Measurements from ENCODE around the gene PPP1R1B.

Gene PPP1R1B

DNA sequence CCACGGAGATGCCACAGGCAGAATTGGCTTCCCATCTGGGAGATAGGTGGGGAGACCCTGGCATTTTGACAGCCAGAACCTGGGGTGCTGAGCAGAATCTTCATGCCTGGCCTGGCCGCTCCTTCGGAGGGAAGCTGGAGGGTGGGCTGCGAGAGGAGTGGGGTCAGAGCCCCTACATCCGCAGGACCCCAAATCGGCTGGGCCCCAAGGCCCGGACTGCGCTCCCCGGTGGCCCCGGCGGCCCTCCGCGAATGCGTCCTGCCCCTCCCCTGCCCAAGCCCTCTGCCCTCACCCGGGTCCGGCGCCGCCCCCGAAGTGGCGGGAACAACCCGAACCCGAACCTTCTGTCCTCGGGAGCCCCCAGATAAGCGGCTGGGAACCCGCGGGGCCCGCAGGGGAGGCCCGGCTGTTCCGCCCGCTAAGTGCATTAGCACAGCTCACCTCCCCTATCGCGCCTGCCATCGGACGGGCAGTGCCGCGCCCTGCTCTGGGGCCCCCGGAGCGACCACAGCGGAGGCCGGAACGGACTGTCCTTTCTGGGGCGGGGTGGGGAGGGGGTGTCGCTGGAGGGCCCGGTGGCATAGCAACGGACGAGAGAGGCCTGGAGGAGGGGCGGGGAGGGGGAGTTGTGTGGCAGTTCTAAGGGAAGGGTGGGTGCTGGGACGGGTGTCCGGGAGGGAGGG lies 40.7 kb downstream of the PPP1R1B start:
- TF ChIP-seq JUND (IDR thresholded peaks at IDR 0.05; ENCODE audit: low read depth), result no peak
- in situ Hi-C loops (cut with HindIII; ENCODE audit: low pct_unique_long_range_greater_than_20kb, low sequenced_read_pairs), result no loop called here
- DNase-seq (ENCODE audit: low read depth in 1 of 2, low spot score in 1 of 2), result no peak

DNA sequence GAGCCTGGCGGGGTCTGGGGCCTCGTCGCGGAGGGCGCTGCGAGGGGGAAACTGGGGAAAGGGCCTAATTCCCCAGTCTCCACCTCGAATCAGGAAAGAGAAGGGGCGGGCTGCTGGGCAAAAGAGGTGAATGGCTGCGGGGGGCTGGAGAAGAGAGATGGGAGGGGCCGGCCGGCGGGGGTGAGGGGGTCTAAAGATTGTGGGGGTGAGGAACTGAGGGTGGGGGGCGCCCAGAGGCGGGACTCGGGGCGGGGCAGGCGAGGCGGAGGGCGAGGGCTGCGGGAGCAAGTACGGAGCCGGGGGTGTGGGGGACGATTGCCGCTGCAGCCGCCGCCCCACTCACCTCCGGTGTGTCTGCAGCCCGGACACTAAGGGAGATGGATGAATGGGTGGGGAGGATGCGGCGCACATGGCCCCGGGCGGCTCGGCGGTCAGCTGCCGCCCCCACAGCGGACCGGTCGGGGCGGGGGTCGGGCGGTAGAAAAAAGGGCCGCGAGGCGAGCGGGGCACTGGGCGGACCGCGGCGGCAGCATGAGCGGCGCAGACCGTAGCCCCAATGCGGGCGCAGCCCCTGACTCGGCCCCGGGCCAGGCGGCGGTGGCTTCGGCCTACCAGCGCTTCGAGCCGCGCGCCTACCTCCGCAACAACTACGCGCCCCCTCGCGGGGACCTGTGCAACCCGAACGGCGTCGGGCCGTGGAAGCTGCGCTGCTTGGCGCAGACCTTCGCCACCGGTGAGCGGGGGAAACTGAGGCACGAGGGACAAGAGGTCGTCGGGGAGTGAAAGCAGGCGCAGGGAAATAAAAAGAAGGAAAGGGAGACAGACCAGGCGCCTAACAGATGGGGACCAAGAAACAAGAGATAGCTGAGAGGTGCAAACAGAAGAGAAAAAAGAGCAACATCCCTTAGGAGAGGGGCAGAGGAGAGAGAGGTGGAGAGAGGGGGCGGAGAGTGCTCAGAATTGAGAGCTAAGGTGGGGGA lies 41.5 kb downstream of the PPP1R1B start, which contains the start of gene PNMT:
PNMT (plus strand) TSS at position 509 of the 980 bp plus-strand sequence; CDS start at position 532, 23 bp downstream.
- TF ChIP-seq JUND (IDR thresholded peaks at IDR 0.05; ENCODE audit: low read depth), result no peak
- DNase-seq (ENCODE audit: low read depth in 1 of 2, low spot score in 1 of 2), result peak; percentile 77 to 88
- in situ Hi-C loops (cut with HindIII; ENCODE audit: low pct_unique_long_range_greater_than_20kb, low sequenced_read_pairs), result no loop called here

DNA sequence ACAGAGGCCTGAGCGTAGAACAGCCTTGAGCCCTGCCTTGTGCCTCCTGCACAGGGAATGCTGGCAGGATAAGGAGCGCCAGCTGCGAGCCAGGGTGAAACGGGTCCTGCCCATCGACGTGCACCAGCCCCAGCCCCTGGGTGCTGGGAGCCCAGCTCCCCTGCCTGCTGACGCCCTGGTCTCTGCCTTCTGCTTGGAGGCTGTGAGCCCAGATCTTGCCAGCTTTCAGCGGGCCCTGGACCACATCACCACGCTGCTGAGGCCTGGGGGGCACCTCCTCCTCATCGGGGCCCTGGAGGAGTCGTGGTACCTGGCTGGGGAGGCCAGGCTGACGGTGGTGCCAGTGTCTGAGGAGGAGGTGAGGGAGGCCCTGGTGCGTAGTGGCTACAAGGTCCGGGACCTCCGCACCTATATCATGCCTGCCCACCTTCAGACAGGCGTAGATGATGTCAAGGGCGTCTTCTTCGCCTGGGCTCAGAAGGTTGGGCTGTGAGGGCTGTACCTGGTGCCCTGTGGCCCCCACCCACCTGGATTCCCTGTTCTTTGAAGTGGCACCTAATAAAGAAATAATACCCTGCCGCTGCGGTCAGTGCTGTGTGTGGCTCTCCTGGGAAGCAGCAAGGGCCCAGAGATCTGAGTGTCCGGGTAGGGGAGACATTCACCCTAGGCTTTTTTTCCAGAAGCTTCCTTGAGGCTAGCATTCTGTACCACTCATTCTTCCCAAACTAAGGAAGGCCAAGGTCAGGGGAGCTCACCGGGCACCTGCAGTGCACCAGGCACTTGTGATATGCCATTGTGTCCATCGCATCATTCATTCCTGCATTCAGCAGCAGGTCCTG lies 43.4 kb downstream of the PPP1R1B start:
- DNase-seq (ENCODE audit: low read depth in 1 of 2, low spot score in 1 of 2), result no peak
- in situ Hi-C loops (cut with HindIII; ENCODE audit: low pct_unique_long_range_greater_than_20kb, low sequenced_read_pairs), result no loop called here

DNA sequence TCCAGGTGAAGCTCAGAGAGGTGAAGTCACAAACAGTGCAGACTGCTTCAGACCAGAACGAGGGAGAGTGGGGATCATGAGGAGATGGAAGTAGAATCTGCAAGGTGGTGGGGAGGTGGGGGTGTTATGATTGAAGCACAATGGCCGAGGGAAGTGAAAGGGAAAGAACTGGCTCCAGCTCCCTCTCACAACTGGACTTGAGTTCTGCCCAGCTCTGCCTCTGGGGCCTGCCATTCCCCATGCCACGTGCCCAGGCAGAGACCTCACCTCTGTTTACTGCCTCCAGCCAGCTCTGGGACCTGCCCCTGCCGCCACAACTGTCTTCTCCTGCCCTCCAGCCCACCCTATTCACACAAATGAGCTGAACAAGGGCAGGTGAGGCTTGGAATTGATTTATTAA lies 44.0 kb downstream of the PPP1R1B start:
- no peak for TF ChIP-seq JUND (IDR thresholded peaks at IDR 0.05; ENCODE audit: low read depth)
- in situ Hi-C loops (cut with HindIII; ENCODE audit: low pct_unique_long_range_greater_than_20kb, low sequenced_read_pairs), result no loop called here
- no peak for DNase-seq (ENCODE audit: low read depth in 1 of 2, low spot score in 1 of 2)

More for the DNA sequence above, 43.4 kb downstream of the PPP1R1B start:
- TF ChIP-seq JUND (IDR thresholded peaks at IDR 0.05; ENCODE audit: low read depth), result no peak

DNA sequence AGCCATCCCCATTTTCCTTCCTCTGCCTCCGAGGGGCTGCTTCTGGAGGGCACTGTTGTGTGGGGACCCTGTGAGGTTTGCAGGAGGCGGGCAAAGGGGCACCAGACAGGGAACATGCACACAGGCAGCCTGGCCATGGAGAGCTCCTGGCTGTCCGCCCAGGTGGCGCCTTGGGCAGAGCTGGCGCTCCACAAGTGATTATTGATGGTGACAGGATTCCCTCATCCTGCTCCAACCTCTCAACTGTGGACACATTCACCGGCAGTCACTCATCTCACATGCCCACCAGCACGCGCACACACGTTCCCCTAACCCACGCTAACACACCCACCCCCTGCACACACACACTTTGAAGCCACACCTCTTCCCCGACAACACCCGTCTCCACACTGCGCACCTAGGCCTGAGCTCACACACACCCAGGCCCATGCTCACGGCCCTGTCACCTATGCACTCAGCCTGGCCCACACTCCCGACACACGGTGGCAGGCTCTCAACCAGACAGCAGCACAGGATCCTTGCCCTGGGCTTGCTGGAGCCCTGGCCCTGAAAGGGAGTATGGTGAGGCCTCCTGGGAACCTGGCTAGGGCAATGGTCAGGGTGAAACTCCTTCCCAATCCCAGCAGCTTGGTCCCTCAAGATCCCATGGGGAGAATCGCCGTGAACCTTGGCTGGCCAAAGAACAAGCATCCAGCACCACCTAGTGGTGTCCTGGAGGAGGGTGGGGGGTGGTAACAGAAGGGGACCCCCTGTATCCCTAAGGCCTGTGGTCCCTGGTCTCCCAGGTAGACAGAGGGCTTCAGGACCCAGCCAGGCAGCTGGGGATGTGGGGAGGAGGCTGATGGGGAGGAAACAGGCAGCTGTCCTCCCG lies 45.1 kb downstream of the PPP1R1B start:
- peak; percentile 74 to 85 for DNase-seq (ENCODE audit: low read depth in 1 of 2, low spot score in 1 of 2)
- in situ Hi-C loops (cut with HindIII; ENCODE audit: low pct_unique_long_range_greater_than_20kb, low sequenced_read_pairs), result no loop called here
- no peak for TF ChIP-seq JUND (IDR thresholded peaks at IDR 0.05; ENCODE audit: low read depth)

DNA sequence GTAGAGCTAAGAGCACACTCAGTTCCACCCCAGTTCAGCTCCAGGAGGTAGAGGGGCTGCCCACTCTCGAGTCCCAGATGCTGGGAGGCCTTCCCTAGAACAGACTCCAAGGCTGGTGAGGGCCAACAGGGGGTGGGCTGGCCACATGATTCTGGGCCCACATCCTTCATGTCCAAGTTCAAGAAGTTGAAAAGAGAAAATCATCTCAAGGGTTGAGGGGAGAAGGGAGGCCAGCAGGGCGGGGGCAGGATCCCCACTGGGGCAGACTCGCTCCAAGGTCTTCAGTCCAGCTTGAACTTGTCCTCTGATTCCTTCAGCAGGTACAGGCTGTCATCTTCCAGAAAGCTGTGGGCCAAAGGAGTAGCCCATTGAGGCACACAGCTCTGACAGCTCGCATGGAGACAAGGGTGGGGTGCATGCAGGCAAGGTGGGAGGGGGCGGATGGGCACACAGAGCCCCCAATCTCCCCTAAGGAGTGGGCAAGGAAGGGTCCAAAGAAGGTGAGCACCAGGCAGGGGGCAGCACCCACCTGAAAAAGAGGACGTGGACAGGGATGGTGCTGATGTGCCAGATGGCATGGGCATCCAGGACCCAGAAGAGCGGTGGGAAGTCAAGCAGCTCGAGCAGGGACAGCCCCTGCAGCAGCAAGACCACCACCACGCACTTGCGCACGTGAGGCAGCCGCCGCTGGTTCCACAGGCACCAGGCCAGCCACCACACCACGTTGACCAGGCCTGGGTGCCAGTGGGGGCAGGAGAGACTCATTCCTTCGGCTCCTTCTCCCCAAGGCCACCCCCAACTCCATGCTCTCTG lies 46.0 kb downstream of the PPP1R1B start:
- in situ Hi-C loops (cut with HindIII; ENCODE audit: low pct_unique_long_range_greater_than_20kb, low sequenced_read_pairs), result no loop called here
- no peak for TF ChIP-seq JUND (IDR thresholded peaks at IDR 0.05; ENCODE audit: low read depth)

DNA sequence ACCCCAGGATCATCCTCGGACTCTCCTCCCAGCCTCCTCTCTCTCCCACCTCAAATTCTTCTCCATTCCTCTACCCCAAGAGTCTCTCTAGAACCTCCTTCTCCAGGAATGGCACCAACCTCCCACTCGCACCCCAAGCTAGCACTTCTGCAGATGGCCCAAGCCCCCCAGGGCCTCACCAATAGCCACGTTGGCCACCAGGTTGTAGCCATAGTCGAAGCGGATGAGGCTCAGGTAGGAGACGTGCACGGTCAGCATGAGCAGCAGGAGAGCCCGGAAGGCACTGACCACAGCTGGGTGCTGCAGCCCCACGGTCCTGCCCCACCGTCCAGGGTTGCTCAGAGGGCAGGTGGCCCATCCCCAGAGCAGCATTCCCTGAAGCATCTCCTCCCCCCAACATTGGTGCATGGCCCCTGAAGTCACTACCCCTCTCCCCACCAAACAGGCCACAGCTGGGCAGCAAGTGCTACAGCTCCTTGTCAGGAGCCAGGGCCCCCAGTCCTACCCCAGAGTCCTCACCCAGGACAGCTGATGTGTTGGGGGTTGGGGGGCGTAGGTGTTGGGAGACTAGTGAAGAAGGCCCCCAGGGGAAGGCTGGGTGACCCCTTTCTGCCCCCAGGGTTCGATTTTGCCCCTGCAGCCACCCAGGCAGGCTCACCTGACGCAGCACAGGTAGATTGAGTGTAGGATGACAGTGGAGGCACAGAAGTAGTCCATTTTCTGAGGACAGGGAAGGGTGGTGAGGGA lies 46.8 kb downstream of the PPP1R1B start:
- in situ Hi-C loops (cut with HindIII; ENCODE audit: low pct_unique_long_range_greater_than_20kb, low sequenced_read_pairs), result no loop called here

More for the DNA sequence above, 46.0 kb downstream of the PPP1R1B start:
- DNase-seq (ENCODE audit: low read depth in 1 of 2, low spot score in 1 of 2), result no peak

DNA sequence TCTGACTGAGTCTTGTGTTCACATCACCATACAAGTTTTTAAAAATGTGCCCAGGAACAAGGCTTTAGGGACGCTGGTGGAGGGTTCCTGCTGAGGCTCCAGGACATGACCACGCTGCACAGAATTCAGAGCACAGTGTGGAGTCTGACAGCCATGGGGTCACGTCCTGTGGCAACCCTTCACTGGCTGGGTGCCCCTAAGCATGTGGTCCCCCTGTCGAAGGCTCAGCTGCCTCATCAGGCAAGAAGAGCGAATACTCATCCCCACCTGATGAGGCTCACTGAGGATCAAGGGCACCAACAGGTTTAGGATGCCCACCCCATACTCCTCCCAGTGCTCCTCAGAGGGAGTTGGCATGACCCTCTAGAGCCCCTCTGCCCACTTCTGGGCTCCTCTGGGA lies 47.4 kb downstream of the PPP1R1B start:
- no peak for TF ChIP-seq JUND (IDR thresholded peaks at IDR 0.05; ENCODE audit: low read depth)
- in situ Hi-C loops (cut with HindIII; ENCODE audit: low pct_unique_long_range_greater_than_20kb, low sequenced_read_pairs), result no loop called here
- no peak for DNase-seq (ENCODE audit: low read depth in 1 of 2, low spot score in 1 of 2)

More for the DNA sequence above, 46.8 kb downstream of the PPP1R1B start:
- TF ChIP-seq JUND (IDR thresholded peaks at IDR 0.05; ENCODE audit: low read depth), result no peak
- no peak for DNase-seq (ENCODE audit: low read depth in 1 of 2, low spot score in 1 of 2)

DNA sequence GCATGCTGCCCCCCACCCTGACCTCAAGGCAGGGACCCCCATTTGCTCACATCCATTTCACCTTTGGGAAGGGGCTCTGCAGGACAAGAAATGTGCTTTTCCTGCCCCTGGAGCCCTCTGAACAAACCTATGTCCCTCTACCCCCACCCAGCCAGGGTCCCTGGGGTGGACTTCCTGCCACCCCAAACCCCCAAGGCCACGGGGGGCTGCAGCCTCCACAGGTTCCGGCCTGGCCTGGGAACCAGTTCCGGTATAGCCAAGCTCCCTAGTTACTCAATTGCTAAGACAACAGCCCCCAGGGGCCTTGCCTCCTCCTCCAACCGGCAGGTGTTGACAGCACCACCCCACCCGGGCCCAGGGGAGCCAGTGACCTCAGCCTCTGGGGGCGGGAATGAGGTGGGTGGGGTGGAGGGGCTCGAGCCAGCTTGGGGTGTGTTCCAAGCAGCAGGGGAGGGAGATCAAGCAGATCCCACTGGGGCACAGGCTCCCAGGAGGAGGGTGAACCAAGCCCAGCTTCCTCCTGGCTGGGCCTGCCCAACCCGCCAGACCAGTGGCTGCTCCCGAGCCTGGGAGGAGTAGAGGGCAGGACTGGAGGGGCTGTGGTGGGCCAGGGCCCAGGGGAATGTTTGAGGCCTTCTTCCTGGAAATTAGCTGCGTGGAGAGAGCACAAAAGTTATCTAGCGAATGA lies 48.1 kb downstream of the PPP1R1B start:
- DNase-seq (ENCODE audit: low read depth in 1 of 2, low spot score in 1 of 2), result peak; percentile 78 to 93
- in situ Hi-C loops (cut with HindIII; ENCODE audit: low pct_unique_long_range_greater_than_20kb, low sequenced_read_pairs), result no loop called here
- no peak for TF ChIP-seq JUND (IDR thresholded peaks at IDR 0.05; ENCODE audit: low read depth)
